K562 (cell line): ENCODE measurements around the gene DDX20. TPM values are rescaled to one million over a fixed set of nuclear protein-coding genes. Genes with fewer than 3 reads are reported as not detected.

Experiments used
- CCNT2 ChIP-seq: IDR thresholded peaks from 2 replicates; pipeline ENCODE4 v1.6.1; 2011; ENCODE audit warnings: borderline replicate concordance, low read depth, mild to moderate bottlenecking, moderate library complexity, mixed read lengths, low read length; ENCODE audit not compliant: insufficient read length; ENCODE audit errors: extremely low read depth
- MIER1 ChIP-seq: fragments of 450-650 bp; IDR thresholded peaks from 2 replicates; pipeline ENCODE4 v1.6.1; 2016; ENCODE audit warnings: antibody characterized with exemption, mild to moderate bottlenecking, low read depth
- RBM25 ChIP-seq: fragments of 200-400 bp; formaldehyde crosslinking; IDR thresholded peaks from 2 replicates; pipeline ENCODE4 v1.6.1; 2018; ENCODE audit warnings: low read length, low read depth, moderate library complexity; ENCODE audit not compliant: severe bottlenecking
- TARDBP ChIP-seq: fragments of 450-650 bp; IDR thresholded peaks from 2 replicates; pipeline ENCODE4 v1.6.1; 2016
- polyA plus RNA-seq, 8 experiments: library from polyadenylated mRNA; depleted of rRNA in 4 of 8; stranded (reverse) in 5 of 8; unstranded in 3 of 8; fragments of >200 nt; fragmentation: Nextera tagmentation in 2 of 8; fragmentation: Illumina TruSeq in 1 of 8; extraction: Ambion mirVana in 2 of 8; extraction: Trizol in 1 of 8; gene quantifications; 2 replicates each; pipeline versions ENCODE4 v1.2.1 to v1.2.3, GENCODE V29; 2011 to 2014; ENCODE audit warnings: inconsistent platforms in 1 of 8, missing spikeins in 1 of 8
- total RNA-seq, 7 experiments: library from RNA; depleted of rRNA in 6 of 7; stranded (reverse); fragments of >200 nt in 6 of 7; fragmentation: Illumina TruSeq in 2 of 7; extraction: Trizol in 2 of 7; gene quantifications; 2 replicates each; pipeline versions ENCODE4 v1.2.1 to v1.2.3, GENCODE V29; 2011 to 2021; ENCODE audit warnings: low replicate concordance in 1 of 7
- TF ChIP-seq, protein P1 (sequence below), 2 experiments: fragments of 450-650 bp in 1 of 2; IDR thresholded peaks; 2 replicates each; pipeline ENCODE4 v1.6.1; 2011 to 2017; ENCODE audit warnings: low read depth in 2 of 2, antibody characterized with exemption in 1 of 2, borderline replicate concordance in 1 of 2, low read length in 1 of 2, mild to moderate bottlenecking in 1 of 2, mixed read lengths in 1 of 2; ENCODE audit not compliant: control insufficient read depth in 1 of 2
- TF ChIP-seq, protein P2 (sequence below): fragments of 250-450 bp; sonication (Bioruptor Pico); IDR thresholded peaks from 2 replicates; pipeline ENCODE4 v1.4.0; 2020
- TF ChIP-seq, protein P3 (sequence below): sonication (generic); formaldehyde crosslinking; IDR thresholded peaks from 2 replicates; pipeline ENCODE4 v1.8.0; 2023; ENCODE audit warnings: mild to moderate bottlenecking, missing genetic modification reagents
- TF ChIP-seq, protein P4 (sequence below), 3 experiments: fragments of 200-800 bp in 1 of 3; sonication (Bioruptor generic) in 1 of 3; sonication (generic) in 1 of 3; formaldehyde crosslinking in 1 of 3; IDR thresholded peaks; 2 replicates each; pipeline versions ENCODE4 v1.6.1 to v1.8.0; 2016 to 2022; ENCODE audit warnings: mild to moderate bottlenecking in 2 of 3, missing compliant biosample characterization in 2 of 3, missing genetic modification characterization in 2 of 3, missing genetic modification reagents in 1 of 3
- TF ChIP-seq, protein P5 (sequence below): sonication (generic); formaldehyde crosslinking; IDR thresholded peaks from 2 replicates; pipeline ENCODE4 v1.5.0; 2020; ENCODE audit warnings: missing genetic modification reagents

Gene DDX20
- total and polyA plus RNA-seq, 9 of the 15 experiments (the other 6 are each of a cell fraction or from before 2014, with no cell fraction given), result 8.3 to 33.4 (median 24.5) TPM

DNA sequence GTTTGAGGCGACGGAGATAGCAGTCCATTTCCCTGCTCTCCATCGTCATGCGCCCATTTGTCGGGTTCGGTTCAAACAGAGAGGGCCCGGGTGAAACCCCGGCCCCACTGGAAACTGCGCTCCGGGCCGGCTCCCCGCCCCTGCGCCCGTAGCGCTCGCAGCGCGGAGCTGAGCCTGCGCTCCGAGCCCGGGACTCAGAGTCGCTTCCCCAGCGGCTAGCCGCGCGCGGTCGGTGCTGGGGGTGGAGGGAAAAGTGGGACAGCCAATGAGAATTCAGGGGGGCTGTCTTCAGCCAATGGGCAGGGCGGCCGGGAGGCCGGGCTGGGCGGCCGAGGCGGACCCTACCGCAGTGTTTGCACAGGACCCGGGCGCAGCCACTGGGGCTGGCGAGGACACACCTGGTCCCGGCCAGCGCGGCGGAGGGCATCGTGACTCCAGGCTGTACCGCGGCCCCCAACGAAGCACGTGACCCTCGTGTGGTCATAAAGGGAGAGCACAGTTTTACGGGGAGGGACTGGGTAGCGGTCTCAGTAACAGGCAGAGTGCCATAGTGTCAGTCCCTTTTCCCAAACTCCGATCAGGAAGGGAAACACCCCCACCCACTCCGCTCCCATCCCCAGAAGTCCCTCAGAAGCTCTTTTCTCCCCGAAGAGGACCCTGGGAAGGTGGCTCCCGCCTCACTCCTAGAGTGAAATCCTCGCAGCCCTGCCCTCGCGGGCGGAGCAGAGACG lies 16.3 kb upstream of the DDX20 start, which contains the start of gene INKA2 (continued):
- TF ChIP-seq, protein P1, sequence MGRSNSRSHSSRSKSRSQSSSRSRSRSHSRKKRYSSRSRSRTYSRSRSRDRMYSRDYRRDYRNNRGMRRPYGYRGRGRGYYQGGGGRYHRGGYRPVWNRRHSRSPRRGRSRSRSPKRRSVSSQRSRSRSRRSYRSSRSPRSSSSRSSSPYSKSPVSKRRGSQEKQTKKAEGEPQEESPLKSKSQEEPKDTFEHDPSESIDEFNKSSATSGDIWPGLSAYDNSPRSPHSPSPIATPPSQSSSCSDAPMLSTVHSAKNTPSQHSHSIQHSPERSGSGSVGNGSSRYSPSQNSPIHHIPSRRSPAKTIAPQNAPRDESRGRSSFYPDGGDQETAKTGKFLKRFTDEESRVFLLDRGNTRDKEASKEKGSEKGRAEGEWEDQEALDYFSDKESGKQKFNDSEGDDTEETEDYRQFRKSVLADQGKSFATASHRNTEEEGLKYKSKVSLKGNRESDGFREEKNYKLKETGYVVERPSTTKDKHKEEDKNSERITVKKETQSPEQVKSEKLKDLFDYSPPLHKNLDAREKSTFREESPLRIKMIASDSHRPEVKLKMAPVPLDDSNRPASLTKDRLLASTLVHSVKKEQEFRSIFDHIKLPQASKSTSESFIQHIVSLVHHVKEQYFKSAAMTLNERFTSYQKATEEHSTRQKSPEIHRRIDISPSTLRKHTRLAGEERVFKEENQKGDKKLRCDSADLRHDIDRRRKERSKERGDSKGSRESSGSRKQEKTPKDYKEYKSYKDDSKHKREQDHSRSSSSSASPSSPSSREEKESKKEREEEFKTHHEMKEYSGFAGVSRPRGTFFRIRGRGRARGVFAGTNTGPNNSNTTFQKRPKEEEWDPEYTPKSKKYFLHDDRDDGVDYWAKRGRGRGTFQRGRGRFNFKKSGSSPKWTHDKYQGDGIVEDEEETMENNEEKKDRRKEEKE (IDR thresholded peaks at IDR 0.05; ENCODE audit: borderline replicate concordance in 1 of 2, control insufficient read depth in 1 of 2, low read depth in 2 of 2, low read length in 1 of 2), result no peak
- TF ChIP-seq MIER1, result no peak
- TF ChIP-seq CCNT2, result peak; percentile 46
- TF ChIP-seq RBM25, result peak; percentile 96
- TF ChIP-seq, protein P2, sequence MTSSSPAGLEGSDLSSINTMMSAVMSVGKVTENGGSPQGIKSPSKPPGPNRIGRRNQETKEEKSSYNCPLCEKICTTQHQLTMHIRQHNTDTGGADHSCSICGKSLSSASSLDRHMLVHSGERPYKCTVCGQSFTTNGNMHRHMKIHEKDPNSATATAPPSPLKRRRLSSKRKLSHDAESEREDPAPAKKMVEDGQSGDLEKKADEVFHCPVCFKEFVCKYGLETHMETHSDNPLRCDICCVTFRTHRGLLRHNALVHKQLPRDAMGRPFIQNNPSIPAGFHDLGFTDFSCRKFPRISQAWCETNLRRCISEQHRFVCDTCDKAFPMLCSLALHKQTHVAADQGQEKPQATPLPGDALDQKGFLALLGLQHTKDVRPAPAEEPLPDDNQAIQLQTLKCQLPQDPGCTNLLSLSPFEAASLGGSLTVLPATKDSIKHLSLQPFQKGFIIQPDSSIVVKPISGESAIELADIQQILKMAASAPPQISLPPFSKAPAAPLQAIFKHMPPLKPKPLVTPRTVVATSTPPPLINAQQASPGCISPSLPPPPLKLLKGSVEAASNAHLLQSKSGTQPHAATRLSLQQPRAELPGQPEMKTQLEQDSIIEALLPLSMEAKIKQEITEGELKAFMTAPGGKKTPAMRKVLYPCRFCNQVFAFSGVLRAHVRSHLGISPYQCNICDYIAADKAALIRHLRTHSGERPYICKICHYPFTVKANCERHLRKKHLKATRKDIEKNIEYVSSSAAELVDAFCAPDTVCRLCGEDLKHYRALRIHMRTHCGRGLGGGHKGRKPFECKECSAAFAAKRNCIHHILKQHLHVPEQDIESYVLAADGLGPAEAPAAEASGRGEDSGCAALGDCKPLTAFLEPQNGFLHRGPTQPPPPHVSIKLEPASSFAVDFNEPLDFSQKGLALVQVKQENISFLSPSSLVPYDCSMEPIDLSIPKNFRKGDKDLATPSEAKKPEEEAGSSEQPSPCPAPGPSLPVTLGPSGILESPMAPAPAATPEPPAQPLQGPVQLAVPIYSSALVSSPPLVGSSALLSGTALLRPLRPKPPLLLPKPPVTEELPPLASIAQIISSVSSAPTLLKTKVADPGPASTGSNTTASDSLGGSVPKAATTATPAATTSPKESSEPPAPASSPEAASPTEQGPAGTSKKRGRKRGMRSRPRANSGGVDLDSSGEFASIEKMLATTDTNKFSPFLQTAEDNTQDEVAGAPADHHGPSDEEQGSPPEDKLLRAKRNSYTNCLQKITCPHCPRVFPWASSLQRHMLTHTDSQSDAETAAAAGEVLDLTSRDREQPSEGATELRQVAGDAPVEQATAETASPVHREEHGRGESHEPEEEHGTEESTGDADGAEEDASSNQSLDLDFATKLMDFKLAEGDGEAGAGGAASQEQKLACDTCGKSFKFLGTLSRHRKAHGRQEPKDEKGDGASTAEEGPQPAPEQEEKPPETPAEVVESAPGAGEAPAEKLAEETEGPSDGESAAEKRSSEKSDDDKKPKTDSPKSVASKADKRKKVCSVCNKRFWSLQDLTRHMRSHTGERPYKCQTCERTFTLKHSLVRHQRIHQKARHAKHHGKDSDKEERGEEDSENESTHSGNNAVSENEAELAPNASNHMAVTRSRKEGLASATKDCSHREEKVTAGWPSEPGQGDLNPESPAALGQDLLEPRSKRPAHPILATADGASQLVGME (CRISPR knock-in tag), result no peak; the same call in 1 of the 2 replicates
- TF ChIP-seq, protein P3, sequence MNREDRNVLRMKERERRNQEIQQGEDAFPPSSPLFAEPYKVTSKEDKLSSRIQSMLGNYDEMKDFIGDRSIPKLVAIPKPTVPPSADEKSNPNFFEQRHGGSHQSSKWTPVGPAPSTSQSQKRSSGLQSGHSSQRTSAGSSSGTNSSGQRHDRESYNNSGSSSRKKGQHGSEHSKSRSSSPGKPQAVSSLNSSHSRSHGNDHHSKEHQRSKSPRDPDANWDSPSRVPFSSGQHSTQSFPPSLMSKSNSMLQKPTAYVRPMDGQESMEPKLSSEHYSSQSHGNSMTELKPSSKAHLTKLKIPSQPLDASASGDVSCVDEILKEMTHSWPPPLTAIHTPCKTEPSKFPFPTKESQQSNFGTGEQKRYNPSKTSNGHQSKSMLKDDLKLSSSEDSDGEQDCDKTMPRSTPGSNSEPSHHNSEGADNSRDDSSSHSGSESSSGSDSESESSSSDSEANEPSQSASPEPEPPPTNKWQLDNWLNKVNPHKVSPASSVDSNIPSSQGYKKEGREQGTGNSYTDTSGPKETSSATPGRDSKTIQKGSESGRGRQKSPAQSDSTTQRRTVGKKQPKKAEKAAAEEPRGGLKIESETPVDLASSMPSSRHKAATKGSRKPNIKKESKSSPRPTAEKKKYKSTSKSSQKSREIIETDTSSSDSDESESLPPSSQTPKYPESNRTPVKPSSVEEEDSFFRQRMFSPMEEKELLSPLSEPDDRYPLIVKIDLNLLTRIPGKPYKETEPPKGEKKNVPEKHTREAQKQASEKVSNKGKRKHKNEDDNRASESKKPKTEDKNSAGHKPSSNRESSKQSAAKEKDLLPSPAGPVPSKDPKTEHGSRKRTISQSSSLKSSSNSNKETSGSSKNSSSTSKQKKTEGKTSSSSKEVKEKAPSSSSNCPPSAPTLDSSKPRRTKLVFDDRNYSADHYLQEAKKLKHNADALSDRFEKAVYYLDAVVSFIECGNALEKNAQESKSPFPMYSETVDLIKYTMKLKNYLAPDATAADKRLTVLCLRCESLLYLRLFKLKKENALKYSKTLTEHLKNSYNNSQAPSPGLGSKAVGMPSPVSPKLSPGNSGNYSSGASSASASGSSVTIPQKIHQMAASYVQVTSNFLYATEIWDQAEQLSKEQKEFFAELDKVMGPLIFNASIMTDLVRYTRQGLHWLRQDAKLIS, result peak; percentile 87
- 0 out of 2 replicates have a peak, but pooled peaks have one; percentile 71 for TF ChIP-seq TARDBP
- TF ChIP-seq, protein P4, sequence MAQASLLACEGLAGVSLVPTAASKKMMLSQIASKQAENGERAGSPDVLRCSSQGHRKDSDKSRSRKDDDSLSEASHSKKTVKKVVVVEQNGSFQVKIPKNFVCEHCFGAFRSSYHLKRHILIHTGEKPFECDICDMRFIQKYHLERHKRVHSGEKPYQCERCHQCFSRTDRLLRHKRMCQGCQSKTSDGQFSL (CRISPR knock-in tag; IDR thresholded peaks at IDR 0.05), result peak; percentile 65
- TF ChIP-seq, protein P4 (tag; IDR thresholded peaks at IDR 0.05), result no peak
- TF ChIP-seq, protein P5, sequence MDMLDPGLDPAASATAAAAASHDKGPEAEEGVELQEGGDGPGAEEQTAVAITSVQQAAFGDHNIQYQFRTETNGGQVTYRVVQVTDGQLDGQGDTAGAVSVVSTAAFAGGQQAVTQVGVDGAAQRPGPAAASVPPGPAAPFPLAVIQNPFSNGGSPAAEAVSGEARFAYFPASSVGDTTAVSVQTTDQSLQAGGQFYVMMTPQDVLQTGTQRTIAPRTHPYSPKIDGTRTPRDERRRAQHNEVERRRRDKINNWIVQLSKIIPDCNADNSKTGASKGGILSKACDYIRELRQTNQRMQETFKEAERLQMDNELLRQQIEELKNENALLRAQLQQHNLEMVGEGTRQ (CRISPR knock-in tag), result peak; percentile 81
